ENCODE results near the gene PHACTR1.

PHACTR1 gene

GRCh38 chr6:13282393-13283069 lies 566.0 kb downstream of the PHACTR1 start:
- no peaks in the 10 kb centered on the region for H3K27me3 ChIP-seq (ENCODE audit: low read depth, low read length)
- peaks cover 28% of the 10 kb centered on the region for H3K4me1 ChIP-seq (ENCODE audit: low read length)
- peaks cover under 1% of the 10 kb centered on the region; the same call in 1 of the 2 replicates for H3K79me2 ChIP-seq (ENCODE audit: low read length)
- no peak overlapping the region for H3K4me3 ChIP-seq (ENCODE audit: low read length)
- H4K20me1 ChIP-seq (ENCODE audit: insufficient read depth, low read length) = peaks cover 35% of the 10 kb centered on the region
- H3K27ac ChIP-seq (ENCODE audit: low read length) = no peak overlapping the region
- no peak overlapping the region for H3K4me2 ChIP-seq (ENCODE audit: low read length)
- no peak overlapping the region for H3K9ac ChIP-seq (ENCODE audit: low read length)
- TF ChIP-seq, protein P1, sequence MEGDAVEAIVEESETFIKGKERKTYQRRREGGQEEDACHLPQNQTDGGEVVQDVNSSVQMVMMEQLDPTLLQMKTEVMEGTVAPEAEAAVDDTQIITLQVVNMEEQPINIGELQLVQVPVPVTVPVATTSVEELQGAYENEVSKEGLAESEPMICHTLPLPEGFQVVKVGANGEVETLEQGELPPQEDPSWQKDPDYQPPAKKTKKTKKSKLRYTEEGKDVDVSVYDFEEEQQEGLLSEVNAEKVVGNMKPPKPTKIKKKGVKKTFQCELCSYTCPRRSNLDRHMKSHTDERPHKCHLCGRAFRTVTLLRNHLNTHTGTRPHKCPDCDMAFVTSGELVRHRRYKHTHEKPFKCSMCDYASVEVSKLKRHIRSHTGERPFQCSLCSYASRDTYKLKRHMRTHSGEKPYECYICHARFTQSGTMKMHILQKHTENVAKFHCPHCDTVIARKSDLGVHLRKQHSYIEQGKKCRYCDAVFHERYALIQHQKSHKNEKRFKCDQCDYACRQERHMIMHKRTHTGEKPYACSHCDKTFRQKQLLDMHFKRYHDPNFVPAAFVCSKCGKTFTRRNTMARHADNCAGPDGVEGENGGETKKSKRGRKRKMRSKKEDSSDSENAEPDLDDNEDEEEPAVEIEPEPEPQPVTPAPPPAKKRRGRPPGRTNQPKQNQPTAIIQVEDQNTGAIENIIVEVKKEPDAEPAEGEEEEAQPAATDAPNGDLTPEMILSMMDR (IDR thresholded peaks at IDR 0.05; ENCODE audit: low read depth, low read length) = no peak
- TF ChIP-seq EZH2phosphoT487 (IDR thresholded peaks at IDR 0.05; ENCODE audit: low read depth) = no peak
- peaks cover 70% of the 10 kb centered on the region for H3K36me3 ChIP-seq (replicated peaks; ENCODE audit: low read depth, low read length)
- no peak overlapping the region for H2AFZ ChIP-seq (ENCODE audit: low read depth, low read length)
- H3K9me3 ChIP-seq (ENCODE audit: insufficient read depth, low read length) = no peaks in the 10 kb centered on the region

DNA sequence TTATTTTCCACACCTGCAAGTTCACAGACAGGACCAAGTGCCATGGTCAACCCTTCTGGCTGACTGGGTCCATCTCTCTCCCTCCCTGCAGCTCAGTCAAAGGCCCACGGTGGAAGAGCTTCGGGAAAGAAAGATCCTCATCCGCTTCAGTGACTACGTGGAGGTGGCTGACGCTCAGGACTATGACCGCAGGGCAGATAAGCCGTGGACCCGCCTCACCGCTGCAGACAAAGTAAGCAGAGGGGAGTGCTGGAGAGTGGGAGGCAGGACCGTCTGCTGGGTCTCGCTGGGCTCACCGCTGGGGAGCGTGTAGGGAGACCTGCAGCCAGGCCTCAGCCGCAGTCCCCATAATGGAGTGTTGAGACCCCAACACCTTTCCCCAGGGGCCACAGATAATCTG lies 566.8 kb downstream of the PHACTR1 start:
- Histone ChIP-seq H3K27ac (ENCODE audit: low read length) (no peak overlapping the region), H3K4me1 (ENCODE audit: low read length) (peaks cover 28% of the 10 kb centered on the region), H3K9ac (ENCODE audit: low read length) (no peak overlapping the region), H3K79me2 (ENCODE audit: low read length) (no peaks in the 10 kb centered on the region), H3K36me3 (replicated peaks; ENCODE audit: low read depth, low read length) (peaks cover 71% of the 10 kb centered on the region), H3K27me3 (ENCODE audit: low read depth, low read length) (no peaks in the 10 kb centered on the region), H4K20me1 (ENCODE audit: insufficient read depth, low read length) (peaks cover 27% of the 10 kb centered on the region), H3K4me2 (ENCODE audit: low read length) (no peak overlapping the region), H2AFZ (ENCODE audit: low read depth, low read length) (no peak overlapping the region), H3K4me3 (ENCODE audit: low read length) (no peak overlapping the region), H3K9me3 (ENCODE audit: insufficient read depth, low read length) (no peaks in the 10 kb centered on the region)
- TF ChIP-seq, protein P1 (IDR thresholded peaks at IDR 0.05; ENCODE audit: low read depth, low read length) = no peak
- no peak for TF ChIP-seq EZH2phosphoT487 (IDR thresholded peaks at IDR 0.05; ENCODE audit: low read depth)

GRCh38 chr6:13284646-13285045 lies 568.1 kb downstream of the PHACTR1 start:
- H3K27me3 ChIP-seq (ENCODE audit: low read depth, low read length) = no peaks in the 10 kb centered on the region
- no peak overlapping the region for H3K9ac ChIP-seq (ENCODE audit: low read length)
- no peak overlapping the region for H3K27ac ChIP-seq (ENCODE audit: low read length)
- no peaks in the 10 kb centered on the region for H3K79me2 ChIP-seq (ENCODE audit: low read length)
- H3K4me1 ChIP-seq (ENCODE audit: low read length) = peaks cover 28% of the 10 kb centered on the region
- H4K20me1 ChIP-seq (ENCODE audit: insufficient read depth, low read length) = peaks cover 27% of the 10 kb centered on the region
- H3K9me3 ChIP-seq (ENCODE audit: insufficient read depth, low read length) = no peaks in the 10 kb centered on the region
- H2AFZ ChIP-seq (ENCODE audit: low read depth, low read length) = no peak overlapping the region
- H3K4me3 ChIP-seq (ENCODE audit: low read length) = no peak overlapping the region
- peaks cover 66% of the 10 kb centered on the region for H3K36me3 ChIP-seq (replicated peaks; ENCODE audit: low read depth, low read length)
- H3K4me2 ChIP-seq (ENCODE audit: low read length) = peak overlapping the region; percentile 76; the same call in 1 of the 2 replicates
- TF ChIP-seq EZH2phosphoT487 (IDR thresholded peaks at IDR 0.05; ENCODE audit: low read depth) = no peak

DNA sequence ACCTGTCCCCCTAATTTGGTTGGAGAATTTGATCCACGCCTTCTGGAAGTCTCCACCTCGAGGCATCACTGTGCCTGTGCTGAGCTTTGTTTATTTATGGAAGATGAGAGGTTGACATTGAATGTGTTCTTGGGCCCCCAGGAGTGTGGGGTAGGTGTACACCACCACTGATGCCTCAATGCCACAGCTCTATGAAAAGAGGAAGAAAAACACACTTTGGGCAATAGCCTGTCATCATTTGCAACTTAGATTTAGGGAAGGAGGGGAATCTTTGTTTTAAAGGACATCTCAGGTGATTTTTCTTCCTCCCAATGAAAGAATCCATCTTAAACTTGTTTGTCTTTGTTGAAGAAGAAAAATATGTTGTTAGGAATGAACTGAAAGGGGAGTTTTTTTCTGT lies 569.1 kb downstream of the PHACTR1 start:
- Histone ChIP-seq H3K27ac (ENCODE audit: low read length) (peak overlapping the region; percentile 69), H2AFZ (ENCODE audit: low read depth, low read length) (no peak overlapping the region), H3K9ac (ENCODE audit: low read length) (no peak overlapping the region; the same call in 1 of the 2 replicates), H4K20me1 (ENCODE audit: insufficient read depth, low read length) (peaks cover 27% of the 10 kb centered on the region), H3K4me3 (ENCODE audit: low read length) (peak overlapping the region; percentile 27), H3K79me2 (ENCODE audit: low read length) (no peaks in the 10 kb centered on the region), H3K27me3 (ENCODE audit: low read depth, low read length) (no peaks in the 10 kb centered on the region), H3K4me1 (ENCODE audit: low read length) (peaks cover 28% of the 10 kb centered on the region), H3K36me3 (replicated peaks; ENCODE audit: low read depth, low read length) (peaks cover 58% of the 10 kb centered on the region), H3K4me2 (ENCODE audit: low read length) (peak overlapping the region; percentile 76), H3K9me3 (ENCODE audit: insufficient read depth, low read length) (no peaks in the 10 kb centered on the region)
- TF ChIP-seq, protein P1 (IDR thresholded peaks at IDR 0.05; ENCODE audit: low read depth, low read length) = no peak
- no peak for TF ChIP-seq EZH2phosphoT487 (IDR thresholded peaks at IDR 0.05; ENCODE audit: low read depth)

Data from OCI-LY3 (cell line).